ENCODE data around the gene NIPBL. TPM values are rescaled to one million over a fixed set of nuclear protein-coding genes. Genes with fewer than 3 reads are reported as not detected.

NIPBL gene
- total and polyA plus RNA-seq, 2 of the 8 experiments (the other 6 are each of a cell fraction or from before 2014, with no cell fraction given): 21.1 to 53.5 TPM

DNA sequence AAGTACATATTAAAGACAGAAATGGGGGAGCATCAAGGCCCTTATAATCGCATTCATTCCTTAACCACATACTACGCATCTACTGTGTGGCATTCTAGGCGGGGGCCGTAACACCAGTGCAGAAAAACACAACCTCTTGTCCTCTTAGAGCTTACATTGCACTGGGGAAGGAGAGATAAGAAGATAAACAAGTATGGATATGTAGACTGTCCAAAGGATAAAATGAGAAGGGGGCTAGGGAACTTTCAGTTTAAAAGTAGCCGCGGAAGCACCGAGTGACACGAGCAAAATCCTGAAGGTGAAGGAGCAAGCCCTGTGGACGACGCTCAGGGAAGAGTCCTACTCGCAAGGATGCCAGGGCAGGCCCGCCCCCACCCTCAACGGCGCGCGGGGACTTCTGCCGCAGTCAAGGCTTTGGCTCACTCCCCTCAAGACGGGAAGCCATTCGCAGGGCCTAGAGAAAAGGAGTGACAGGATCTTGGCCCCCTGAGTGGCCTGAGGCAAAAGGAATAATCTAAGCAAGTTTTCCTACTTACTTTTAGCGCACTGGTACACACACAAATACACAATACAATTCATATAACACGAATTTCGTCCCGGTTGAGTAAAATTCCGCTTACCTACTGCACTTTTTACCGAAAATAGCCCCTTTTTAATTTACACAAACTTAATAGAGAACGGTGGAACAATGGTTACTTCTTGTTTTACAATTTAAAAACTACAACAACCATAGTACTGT is 1.3 kb upstream of the NIPBL start:
- Histone ChIP-seq H3K23me2 (ENCODE audit: low read depth, low read length) (peaks cover 12% of the 10 kb centered on the region), H3K4ac (replicated peaks; ENCODE audit: insufficient read length, low read depth, low read length) (no peak overlapping the region), H4K91ac (replicated peaks; ENCODE audit: insufficient read length, low read length) (no peak overlapping the region), H3K79me1 (ENCODE audit: low read depth, low read length) (no peaks in the 10 kb centered on the region), H3K23ac (ENCODE audit: insufficient read length) (no peak overlapping the region), H3K4me2 (ENCODE audit: insufficient read depth in 1 of 2, low read depth in 2 of 2, low read length in 2 of 2) (peak overlapping the region; percentile 86 to 93), H3K27me3 (replicated peaks in 1 of 4; ENCODE audit: control insufficient read depth in 3 of 4, extremely low read depth in 1 of 4, insufficient read depth in 3 of 4, low read length in 3 of 4) (no peaks in the 10 kb centered on the region), H2BK5ac (ENCODE audit: low read depth, low read length) (no peak overlapping the region), H3K9me3 (ENCODE audit: insufficient read depth in 2 of 2, low read depth in 1 of 2, low read length in 1 of 2) (no peaks in the 10 kb centered on the region), H2AFZ (ENCODE audit: low read length) (peak overlapping the region; percentile 28; the same call in 1 of the 2 replicates), H3K36me3 (ENCODE audit: control insufficient read depth in 2 of 4, insufficient read depth in 4 of 4, low read length in 3 of 4) (no peaks in the 10 kb centered on the region), H4K5ac (ENCODE audit: insufficient read length, low read depth, low read length) (no peak overlapping the region), H3K4me3 (ENCODE audit: extremely low read depth in 1 of 4, insufficient read depth in 2 of 4, low read depth in 3 of 4, low read length in 4 of 4) (peak overlapping the region; percentile 73 to 96 (median 94)), H4K8ac (ENCODE audit: extremely low read depth, insufficient read depth, low read length) (no peak overlapping the region), H3K79me2 (ENCODE audit: control insufficient read depth in 1 of 2, insufficient read depth in 2 of 2, low read length in 2 of 2) (peaks cover 15 to 81% of the 10 kb centered on the region in 2 experiments), H2BK15ac (ENCODE audit: low read length) (no peak overlapping the region), H3K14ac (ENCODE audit: insufficient read length) (no peak overlapping the region), H3K27ac (ENCODE audit: low read depth, low read length) (no peak overlapping the region), H2BK120ac (replicated peaks; ENCODE audit: low read depth, low read length) (no peak overlapping the region), H4K20me1 (replicated peaks in 1 of 2; ENCODE audit: control insufficient read depth in 1 of 2, insufficient read depth in 2 of 2, low read length in 2 of 2) (peaks cover 3 to 6% of the 10 kb centered on the region in 2 experiments), H2BK12ac (ENCODE audit: low read depth, low read length) (no peak overlapping the region), H3K56ac (replicated peaks; ENCODE audit: insufficient read length, low read depth, low read length) (peak overlapping the region; percentile 7), H3K9ac (replicated peaks in 1 of 4; ENCODE audit: extremely low read depth in 1 of 4, low read depth in 3 of 4, low read length in 3 of 4) (peak overlapping the region in 2 of 4 experiments; percentile 38 to 82; a peak in 4 of 7 replicates), H3K18ac (ENCODE audit: extremely low read depth, low read length) (no peak overlapping the region), H2BK20ac (ENCODE audit: low read length) (no peak overlapping the region), H3K4me1 (replicated peaks in 1 of 4; ENCODE audit: control insufficient read depth in 3 of 4, insufficient read depth in 4 of 4, low read length in 3 of 4) (peaks cover 0 to 4% (median 0%) of the 10 kb centered on the region in 4 experiments; a peak in 4 of 7 replicates), H2AK5ac (ENCODE audit: low read depth, low read length) (no peak overlapping the region)
- TF ChIP-seq SIN3A (conservative IDR thresholded peaks at IDR 0.05 in 1 of 2, IDR thresholded peaks at IDR 0.05 in 1 of 2; ENCODE audit: low read depth in 1 of 2, low read length in 2 of 2): peak in 1 of 2 experiments; percentile 48; a peak in 1 of 4 replicates
- TF ChIP-seq NANOG (IDR thresholded peaks at IDR 0.05; ENCODE audit: insufficient read depth, low read depth, low read length, poor library complexity, severe bottlenecking): no peak
- TF ChIP-seq, protein P1, sequence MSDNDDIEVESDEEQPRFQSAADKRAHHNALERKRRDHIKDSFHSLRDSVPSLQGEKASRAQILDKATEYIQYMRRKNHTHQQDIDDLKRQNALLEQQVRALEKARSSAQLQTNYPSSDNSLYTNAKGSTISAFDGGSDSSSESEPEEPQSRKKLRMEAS (IDR thresholded peaks at IDR 0.05): no peak
- TF ChIP-seq CHD2 (IDR thresholded peaks at IDR 0.05; ENCODE audit: low read length): no peak
- ChIA-PET CTCF (ENCODE audit: partially characterized antibody) (interaction anchor here (0.6 to 3.0 kb wide), 11 partner anchors 8 to 145 kb away, joined by 3 to 14 read pairs (median 4); no protein-coding TSS in a partner anchor), POLR2A (ENCODE audit: partially characterized antibody) (interaction anchor here (0.8 to 2.5 kb wide), 8 partner anchors 9 to 135 kb away, joined by 3 to 27 read pairs (median 6); no protein-coding TSS in a partner anchor)
- WGBS, 2 experiments (ENCODE audit: extremely low coverage in 1 of 2, insufficient coverage in 1 of 2, insufficient read length in 1 of 2, insufficient replicate concordance in 2 of 2, low coverage in 1 of 2, low lambda C conversion rate in 2 of 2, missing lambda C conversion rate in 1 of 2): 3% methylated on average over 26 of the region's 26 CpGs; no CpG with 5 or more reads in 1 of the 2 experiments
- FAIRE-seq (no peak), DNase-seq (ENCODE audit: low read depth in 1 of 2, low spot score in 2 of 2) (no peak)

All from H1 (cell line).